BE2C (cell line): ENCODE measurements around the gene ALG11.
"Not testable (repeated sequence)": the region's sequence is repeated elsewhere in the genome, so short reads cannot be mapped to it uniquely, and the experiment has no call there.

Source experiments
- DNase-seq: peaks from one replicate; pipeline ENCODE4 v3.0.0-alpha.2; 2020
- H3K27me3 ChIP-seq: fragments of 250-450 bp; sonication (Bioruptor Pico); 2 replicates; pipeline ENCODE4 v1.5.1; 2020; ENCODE audit warnings: mild to moderate bottlenecking
- H3K36me3 ChIP-seq: fragments of 250-450 bp; sonication (Bioruptor Pico); 2 replicates; pipeline ENCODE4 v1.5.1; 2020; ENCODE audit warnings: mild to moderate bottlenecking
- H3K4me1 ChIP-seq: fragments of 250-450 bp; sonication (Bioruptor Pico); 2 replicates; pipeline ENCODE4 v1.5.1; 2020
- H3K4me3 ChIP-seq: 2 replicates; pipeline ENCODE4 v1.5.1; 2011; ENCODE audit warnings: low read depth, low read length
- H3K9me3 ChIP-seq: fragments of 250-450 bp; sonication (Bioruptor Pico); 2 replicates; pipeline ENCODE4 v1.5.1; 2020
- TF ChIP-seq, protein P1 (sequence below): IDR thresholded peaks from 2 replicates; pipeline ENCODE4 v1.5.1; 2012; ENCODE audit warnings: mild to moderate bottlenecking, low read depth, low read length

The ALG11 gene

DNA sequence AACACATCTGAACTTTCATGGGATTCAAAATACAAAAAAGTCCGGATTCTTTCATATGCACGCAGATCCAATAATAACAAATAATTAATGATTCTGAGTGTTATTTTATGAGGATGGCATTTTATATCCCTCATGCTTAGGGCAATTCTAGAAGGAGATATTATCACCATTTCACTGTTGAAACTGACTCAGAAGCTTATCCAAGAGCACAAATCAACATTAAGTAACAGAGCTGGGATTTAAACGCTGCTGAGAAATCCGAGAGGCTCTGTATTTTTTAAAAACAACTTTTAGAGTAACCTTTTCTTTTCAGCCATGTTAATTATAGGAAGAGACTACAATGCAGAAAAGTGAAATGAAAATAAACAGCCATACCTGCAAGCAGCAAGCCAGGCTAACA is 31.3 kb upstream of the ALG11 start:
- Histone ChIP-seq H3K36me3 (no peaks in the 10 kb centered on the region), H3K4me1 (no peaks in the 10 kb centered on the region), H3K9me3 (no peaks in the 10 kb centered on the region), H3K4me3 (no peak overlapping the region), H3K27me3 (peaks cover 2% of the 10 kb centered on the region; the same call in 1 of the 2 replicates)
- TF ChIP-seq, protein P1, sequence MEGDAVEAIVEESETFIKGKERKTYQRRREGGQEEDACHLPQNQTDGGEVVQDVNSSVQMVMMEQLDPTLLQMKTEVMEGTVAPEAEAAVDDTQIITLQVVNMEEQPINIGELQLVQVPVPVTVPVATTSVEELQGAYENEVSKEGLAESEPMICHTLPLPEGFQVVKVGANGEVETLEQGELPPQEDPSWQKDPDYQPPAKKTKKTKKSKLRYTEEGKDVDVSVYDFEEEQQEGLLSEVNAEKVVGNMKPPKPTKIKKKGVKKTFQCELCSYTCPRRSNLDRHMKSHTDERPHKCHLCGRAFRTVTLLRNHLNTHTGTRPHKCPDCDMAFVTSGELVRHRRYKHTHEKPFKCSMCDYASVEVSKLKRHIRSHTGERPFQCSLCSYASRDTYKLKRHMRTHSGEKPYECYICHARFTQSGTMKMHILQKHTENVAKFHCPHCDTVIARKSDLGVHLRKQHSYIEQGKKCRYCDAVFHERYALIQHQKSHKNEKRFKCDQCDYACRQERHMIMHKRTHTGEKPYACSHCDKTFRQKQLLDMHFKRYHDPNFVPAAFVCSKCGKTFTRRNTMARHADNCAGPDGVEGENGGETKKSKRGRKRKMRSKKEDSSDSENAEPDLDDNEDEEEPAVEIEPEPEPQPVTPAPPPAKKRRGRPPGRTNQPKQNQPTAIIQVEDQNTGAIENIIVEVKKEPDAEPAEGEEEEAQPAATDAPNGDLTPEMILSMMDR, result no peak
- no peak for DNase-seq

DNA sequence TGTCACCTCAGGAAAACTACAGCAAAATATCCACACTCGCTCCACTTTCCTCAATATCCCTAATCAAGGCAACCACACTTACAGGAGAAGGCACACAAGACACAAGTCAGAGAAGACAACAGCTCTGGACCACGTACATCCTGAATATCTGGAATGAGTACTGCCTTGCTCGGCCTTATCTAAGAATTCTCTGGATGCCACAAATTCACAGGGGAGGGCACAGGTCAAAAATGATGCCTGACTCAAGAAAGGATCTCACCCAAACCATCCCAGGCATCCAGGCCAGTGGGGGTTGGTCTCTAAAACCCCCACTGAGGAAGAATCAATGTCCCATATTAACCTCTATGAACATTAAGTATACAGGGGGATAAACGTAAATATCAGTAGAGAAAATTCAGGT is 30.8 kb upstream of the ALG11 start:
- no peaks in the 10 kb centered on the region for H3K9me3 ChIP-seq
- H3K27me3 ChIP-seq, result peaks cover 2% of the 10 kb centered on the region; the same call in 1 of the 2 replicates
- H3K4me1 ChIP-seq, result no peaks in the 10 kb centered on the region
- DNase-seq, result no peak
- H3K36me3 ChIP-seq, result no peaks in the 10 kb centered on the region
- TF ChIP-seq, protein P1, result no peak
- no peak overlapping the region for H3K4me3 ChIP-seq

DNA sequence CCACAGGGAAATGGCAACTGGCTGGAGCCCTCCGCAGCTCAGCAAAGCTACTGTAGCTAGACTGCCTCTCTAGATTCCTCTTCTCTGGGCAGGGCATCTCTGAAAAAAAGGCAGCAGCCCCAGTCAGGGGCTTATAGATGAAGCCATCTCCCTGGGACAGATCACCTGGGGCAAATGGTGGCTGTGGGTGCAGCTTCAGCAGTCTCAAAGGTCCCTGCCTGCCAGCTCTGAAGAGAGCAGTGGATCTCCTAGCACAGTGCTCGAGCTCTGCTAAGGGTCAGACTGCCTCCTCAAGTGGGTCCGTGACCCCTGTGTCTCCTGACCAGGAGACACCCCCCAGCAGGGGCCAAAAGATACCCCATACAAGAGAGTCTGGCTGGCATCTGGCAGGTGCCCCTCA is 28.9 kb upstream of the ALG11 start:
- not testable (repeated sequence) for H3K4me3 ChIP-seq, H3K4me1 ChIP-seq, H3K36me3 ChIP-seq, H3K9me3 ChIP-seq, H3K27me3 ChIP-seq, DNase-seq

DNA sequence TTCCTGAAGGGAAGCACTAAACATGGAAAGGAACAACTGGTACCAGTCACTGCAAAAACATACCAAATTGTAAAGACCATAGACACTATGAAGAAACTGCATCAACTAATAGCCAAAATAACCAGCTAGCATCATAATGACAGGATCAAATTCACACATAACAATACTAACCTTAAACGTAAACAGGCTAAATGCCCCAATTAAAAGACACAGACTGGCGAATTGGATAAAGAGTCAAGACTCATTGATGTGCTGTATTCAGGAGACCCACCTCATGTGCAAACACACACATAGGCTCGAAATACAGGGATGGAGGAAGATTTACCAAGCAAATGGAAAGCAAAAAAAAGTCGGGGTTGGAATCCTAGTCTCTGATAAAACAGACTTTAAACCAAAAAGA is 27.3 kb upstream of the ALG11 start:
- H3K4me1 ChIP-seq, H3K9me3 ChIP-seq, H3K4me3 ChIP-seq, H3K36me3 ChIP-seq, H3K27me3 ChIP-seq, DNase-seq: not testable (repeated sequence)

DNA sequence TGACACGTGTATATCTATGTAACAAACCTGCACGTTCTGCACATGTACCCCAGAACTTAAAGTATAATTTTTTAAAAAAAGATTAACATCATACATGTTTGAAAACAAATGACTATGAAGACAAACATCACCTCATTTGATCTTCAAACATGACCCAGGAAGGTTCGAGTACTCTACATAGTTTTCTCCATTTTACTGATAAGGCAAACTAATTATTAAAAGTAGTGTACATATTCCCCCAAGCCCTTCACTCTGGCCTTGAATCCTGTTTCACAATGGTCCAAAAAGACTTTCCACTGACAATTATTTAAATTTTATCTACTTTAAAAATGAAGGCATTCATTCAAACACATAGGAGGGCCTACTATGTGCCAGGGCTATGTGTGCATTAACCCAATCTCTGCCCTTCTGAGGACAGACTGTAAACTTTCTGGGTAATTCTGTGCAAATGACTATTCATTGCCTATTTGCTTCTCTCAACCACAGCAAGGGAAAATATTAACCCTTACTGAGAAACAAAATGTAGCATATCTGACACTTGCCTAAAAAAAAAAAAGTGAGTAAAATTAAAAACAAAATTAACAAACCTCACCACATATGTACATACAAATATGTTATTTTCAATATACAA is 23.1 kb upstream of the ALG11 start:
- H3K4me3 ChIP-seq, result no peak overlapping the region
- H3K4me1 ChIP-seq, result no peaks in the 10 kb centered on the region
- H3K27me3 ChIP-seq, result peaks cover 6% of the 10 kb centered on the region
- no peaks in the 10 kb centered on the region for H3K9me3 ChIP-seq
- no peaks in the 10 kb centered on the region for H3K36me3 ChIP-seq
- TF ChIP-seq, protein P1, result no peak
- no peak for DNase-seq

DNA sequence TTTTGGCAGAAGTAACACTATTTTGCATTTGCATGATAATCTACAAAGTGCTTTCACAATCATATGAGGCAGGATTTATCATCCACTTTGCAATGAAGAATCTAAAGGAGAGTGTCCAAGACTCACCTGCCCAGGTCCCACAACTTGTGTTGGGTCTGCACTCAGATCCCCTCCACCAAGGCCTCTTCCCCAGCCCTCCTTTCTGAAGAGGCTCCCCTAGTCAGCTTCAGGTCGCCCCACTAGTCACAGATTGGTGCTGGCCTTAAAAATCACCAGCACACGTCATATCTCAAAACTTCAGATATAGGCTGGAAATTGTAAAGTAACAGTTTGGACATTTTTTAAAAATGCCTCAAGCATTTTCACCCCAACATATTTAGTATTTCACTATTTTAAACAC is 18.5 kb upstream of the ALG11 start:
- no peaks in the 10 kb centered on the region for H3K36me3 ChIP-seq
- peaks cover 3% of the 10 kb centered on the region; the same call in 1 of the 2 replicates for H3K27me3 ChIP-seq
- TF ChIP-seq, protein P1, result no peak
- no peak for DNase-seq
- no peak overlapping the region for H3K4me3 ChIP-seq
- H3K9me3 ChIP-seq, result no peaks in the 10 kb centered on the region
- no peaks in the 10 kb centered on the region for H3K4me1 ChIP-seq

DNA sequence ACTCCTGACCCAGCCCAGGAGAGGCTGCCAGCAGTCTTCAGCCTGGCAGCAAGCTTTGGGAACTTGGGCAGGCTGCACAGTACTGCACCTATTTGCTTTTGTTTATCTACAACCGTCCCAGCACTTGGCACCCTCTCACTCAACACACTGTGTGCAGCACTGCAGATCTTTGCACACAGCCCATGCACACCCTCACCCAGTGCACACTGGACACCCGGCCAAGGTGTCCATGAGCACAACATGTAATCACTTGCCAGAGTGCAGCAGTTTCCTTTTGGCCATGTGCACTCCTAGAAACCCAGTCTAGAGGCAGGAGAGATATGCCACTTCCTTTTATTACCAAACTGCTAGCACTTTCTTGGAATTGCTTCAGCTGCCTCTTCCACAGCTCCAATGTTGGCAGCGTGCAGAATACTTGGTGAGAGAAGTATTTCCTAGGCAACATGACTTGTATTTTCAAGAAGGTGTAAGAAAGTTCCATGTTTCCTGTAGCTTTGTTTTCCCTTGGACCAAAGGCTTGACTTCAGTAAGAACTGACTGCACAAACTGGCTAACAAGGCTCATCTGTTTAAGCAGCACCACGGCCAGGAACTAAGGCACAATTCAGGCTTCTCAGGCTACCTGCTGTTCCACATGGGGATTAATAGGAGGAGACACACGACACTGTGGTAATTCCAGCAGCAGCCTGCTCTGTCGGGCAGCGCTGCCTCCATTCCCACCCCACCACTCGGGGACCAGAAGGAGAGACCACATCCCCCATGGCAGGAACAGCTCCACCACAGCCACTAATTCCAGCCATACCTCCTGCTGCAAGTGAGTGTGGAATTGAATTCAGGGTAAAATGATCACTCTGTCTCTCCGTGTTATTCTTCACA is 16.3 kb upstream of the ALG11 start:
- Histone ChIP-seq H3K9me3 (no peaks in the 10 kb centered on the region), H3K27me3 (peaks cover 3% of the 10 kb centered on the region; the same call in 1 of the 2 replicates), H3K36me3 (no peaks in the 10 kb centered on the region), H3K4me1 (no peaks in the 10 kb centered on the region), H3K4me3 (no peak overlapping the region)
- DNase-seq, result no peak
- TF ChIP-seq, protein P1, result no peak
